Astrocyte (in vitro differentiated cells and primary cell): ENCODE measurements around the gene UBL4A. TPM values are rescaled to one million over a fixed set of nuclear protein-coding genes. Genes with fewer than 3 reads are reported as not detected.

Experiments used
- DNase-seq: peaks from one replicate; pipeline ENCODE4 v3.0.0-alpha.2; 2010; ENCODE audit warnings: low read depth
- FAIRE-seq: peaks from 2 replicates; lab custom pipeline; 2011; peaks lifted over from hg19 to GRCh38; lab: Jason Lieb, UNC
- H2AFZ ChIP-seq: 2 replicates; pipeline ENCODE4 v1.6.0; 2012; ENCODE audit warnings: low read depth, low read length, inconsistent platforms
- H3K27ac ChIP-seq: 2 replicates; pipeline ENCODE4 v1.5.1; 2011; ENCODE audit warnings: low read depth, low read length, inconsistent platforms
- H3K27me3 ChIP-seq: 2 replicates; pipeline ENCODE4 v1.6.0; 2011; ENCODE audit warnings: low read length, inconsistent platforms; ENCODE audit not compliant: insufficient read depth
- H3K36me3 ChIP-seq: 2 replicates; pipeline ENCODE4 v1.5.1; 2011; ENCODE audit warnings: low read length, inconsistent platforms; ENCODE audit not compliant: insufficient read depth
- H3K4me1 ChIP-seq: 2 replicates; pipeline ENCODE4 v1.5.1; 2011; ENCODE audit warnings: low read length, inconsistent platforms; ENCODE audit not compliant: insufficient read depth
- H3K4me2 ChIP-seq: 2 replicates; pipeline ENCODE4 v1.6.0; 2012; ENCODE audit warnings: low read length, inconsistent platforms
- H3K4me3 ChIP-seq: 2 replicates; pipeline ENCODE4 v1.5.1; 2011; ENCODE audit warnings: low read depth, mild to moderate bottlenecking, low read length, inconsistent platforms; ENCODE audit not compliant: insufficient read depth
- H3K79me2 ChIP-seq: 2 replicates; pipeline ENCODE4 v1.6.0; 2012; ENCODE audit warnings: mild to moderate bottlenecking, low read length, inconsistent platforms; ENCODE audit not compliant: insufficient read depth
- H3K9ac ChIP-seq: 2 replicates; pipeline ENCODE4 v1.6.0; 2012; ENCODE audit warnings: mild to moderate bottlenecking, low read length, inconsistent platforms
- H3K9me3 ChIP-seq: 2 replicates; pipeline ENCODE4 v1.5.1; 2012; ENCODE audit warnings: low read depth, mild to moderate bottlenecking, low read length, inconsistent platforms; ENCODE audit not compliant: insufficient read depth
- H4K20me1 ChIP-seq: 2 replicates; pipeline ENCODE4 v1.6.0; 2012; ENCODE audit warnings: low read length, inconsistent platforms; ENCODE audit not compliant: insufficient read depth
- H3K27ac Mint-ChIP-seq: one replicate; pipeline ENCODE4 v1.8.0; 2021; ENCODE audit warnings: mild to moderate bottlenecking, mixed read lengths; ENCODE audit not compliant: unreplicated experiment
- H3K27me3 Mint-ChIP-seq: one replicate; pipeline ENCODE4 v1.8.0; 2021; ENCODE audit warnings: low read depth, mixed read lengths; ENCODE audit not compliant: unreplicated experiment
- H3K36me3 Mint-ChIP-seq: one replicate; pipeline ENCODE4 v1.8.0; 2021; ENCODE audit warnings: low read depth, mixed read lengths; ENCODE audit not compliant: unreplicated experiment
- H3K4me1 Mint-ChIP-seq: one replicate; pipeline ENCODE4 v1.8.0; 2021; ENCODE audit warnings: low read depth, mixed read lengths; ENCODE audit not compliant: unreplicated experiment
- H3K4me3 Mint-ChIP-seq: one replicate; pipeline ENCODE4 v1.8.0; 2021; ENCODE audit warnings: mild to moderate bottlenecking, moderate library complexity, mixed read lengths; ENCODE audit not compliant: unreplicated experiment
- H3K9me3 Mint-ChIP-seq: one replicate; pipeline ENCODE4 v1.8.0; 2021; ENCODE audit warnings: mild to moderate bottlenecking, mixed read lengths; ENCODE audit not compliant: unreplicated experiment
- CTCF ChIP-seq: IDR thresholded peaks from 2 replicates; pipeline ENCODE4 v1.5.1; 2011; ENCODE audit warnings: low read depth, mild to moderate bottlenecking, inconsistent platforms, low read length, moderate library complexity; ENCODE audit not compliant: insufficient read depth
- EZH2 ChIP-seq: IDR thresholded peaks from 2 replicates; pipeline ENCODE4 v1.6.1; 2012; ENCODE audit warnings: mild to moderate bottlenecking, low read length, inconsistent platforms; ENCODE audit not compliant: insufficient read depth
- total RNA-seq: library from RNA; stranded (reverse); gene quantifications from 2 replicates; pipeline ENCODE4 v1.2.1, GENCODE V29; 2021

The UBL4A gene
- total RNA-seq, 1 donor from 2014 or later: 25.8 TPM

GRCh38 chrX:154470914-154471568 lies 15.4 kb downstream of the UBL4A start:
- Mint-ChIP-seq H3K4me1 (no peaks in the 10 kb centered on the region), H3K27ac (no peak overlapping the region), H3K4me3 (no peak overlapping the region), H3K9me3 (no peaks in the 10 kb centered on the region), H3K27me3 (no peaks in the 10 kb centered on the region), H3K36me3 (no peaks in the 10 kb centered on the region)
- Histone ChIP-seq H2AFZ (no peak overlapping the region), H3K9ac (no peak overlapping the region), H3K4me2 (no peak overlapping the region), H3K27me3 (no peaks in the 10 kb centered on the region), H3K4me1 (no peaks in the 10 kb centered on the region), H4K20me1 (peaks cover 7% of the 10 kb centered on the region), H3K36me3 (peaks cover 2% of the 10 kb centered on the region), H3K4me3 (no peak overlapping the region), H3K79me2 (no peaks in the 10 kb centered on the region), H3K9me3 (no peaks in the 10 kb centered on the region), H3K27ac (no peak overlapping the region)
- DNase-seq (no peak), FAIRE-seq (no peak)
- TF ChIP-seq CTCF (no peak), EZH2 (no peak)

GRCh38 chrX:154470434-154470833 lies 16.0 kb downstream of the UBL4A start:
- Histone ChIP-seq H2AFZ (no peak overlapping the region), H3K4me1 (no peaks in the 10 kb centered on the region), H3K4me2 (no peak overlapping the region), H3K27me3 (no peaks in the 10 kb centered on the region), H3K4me3 (no peak overlapping the region), H3K9ac (no peak overlapping the region), H3K9me3 (no peaks in the 10 kb centered on the region), H3K36me3 (peaks cover 2% of the 10 kb centered on the region), H3K27ac (no peak overlapping the region), H3K79me2 (no peaks in the 10 kb centered on the region), H4K20me1 (peaks cover 7% of the 10 kb centered on the region)
- no peaks in the 10 kb centered on the region for H3K36me3 Mint-ChIP-seq
- no peak for TF ChIP-seq EZH2
- no peak for TF ChIP-seq CTCF
- no peaks in the 10 kb centered on the region for H3K4me1 Mint-ChIP-seq
- H3K9me3 Mint-ChIP-seq: no peaks in the 10 kb centered on the region
- no peaks in the 10 kb centered on the region for H3K27me3 Mint-ChIP-seq
- DNase-seq (no peak), FAIRE-seq (no peak)
- no peak overlapping the region for H3K27ac Mint-ChIP-seq
- no peak overlapping the region for H3K4me3 Mint-ChIP-seq

GRCh38 chrX:154469880-154470279 lies 16.5 kb downstream of the UBL4A start:
- Mint-ChIP-seq H3K27me3 (no peaks in the 10 kb centered on the region), H3K27ac (no peak overlapping the region), H3K36me3 (no peaks in the 10 kb centered on the region), H3K9me3 (no peaks in the 10 kb centered on the region), H3K4me1 (no peaks in the 10 kb centered on the region), H3K4me3 (no peak overlapping the region)
- DNase-seq (no peak), FAIRE-seq (no peak)
- H3K27me3 ChIP-seq: no peaks in the 10 kb centered on the region
- TF ChIP-seq EZH2 (no peak), CTCF (no peak)
- H3K9ac ChIP-seq: no peak overlapping the region
- H3K36me3 ChIP-seq: peaks cover 2% of the 10 kb centered on the region
- peaks cover 7% of the 10 kb centered on the region for H4K20me1 ChIP-seq
- H3K4me3 ChIP-seq: no peak overlapping the region
- no peak overlapping the region for H3K27ac ChIP-seq
- no peaks in the 10 kb centered on the region for H3K4me1 ChIP-seq
- no peaks in the 10 kb centered on the region for H3K79me2 ChIP-seq
- no peaks in the 10 kb centered on the region for H3K9me3 ChIP-seq
- no peak overlapping the region for H3K4me2 ChIP-seq
- H2AFZ ChIP-seq: no peak overlapping the region
